ENCODE results near the gene COMT. TPM values are rescaled to one million over a fixed set of nuclear protein-coding genes. Genes with fewer than 3 reads are reported as not detected.
"Not testable (repeated sequence)": the region's sequence is repeated elsewhere in the genome, so short reads cannot be mapped to it uniquely, and the experiment has no call there.

The COMT gene
- total RNA-seq, 2 experiments from 2014 or later: 76.1 to 79.6 TPM

DNA sequence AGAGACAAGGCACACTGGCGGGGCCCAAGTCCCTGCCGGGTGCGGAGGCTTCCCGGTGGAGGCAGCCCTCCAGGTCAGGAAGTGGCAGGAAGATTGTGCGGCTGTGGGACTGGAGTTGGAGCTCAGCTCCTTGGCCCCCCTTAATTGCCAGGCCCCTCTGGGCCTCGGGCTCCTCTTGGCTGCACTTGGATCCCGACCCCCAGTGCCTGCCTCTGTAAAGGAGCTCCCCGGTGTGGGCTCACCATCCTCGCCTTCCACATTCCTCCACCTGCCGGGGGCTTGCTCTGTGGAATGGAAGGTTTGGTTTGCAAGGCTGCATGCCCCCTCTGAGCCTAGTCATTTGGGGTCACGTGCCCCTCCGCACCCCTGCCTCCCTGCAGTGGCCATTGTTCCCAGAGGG is 38.1 kb upstream of the COMT start:
- H3K4me1 Mint-ChIP-seq: no peaks in the 10 kb centered on the region
- H3K9me3 Mint-ChIP-seq: no peaks in the 10 kb centered on the region

DNA sequence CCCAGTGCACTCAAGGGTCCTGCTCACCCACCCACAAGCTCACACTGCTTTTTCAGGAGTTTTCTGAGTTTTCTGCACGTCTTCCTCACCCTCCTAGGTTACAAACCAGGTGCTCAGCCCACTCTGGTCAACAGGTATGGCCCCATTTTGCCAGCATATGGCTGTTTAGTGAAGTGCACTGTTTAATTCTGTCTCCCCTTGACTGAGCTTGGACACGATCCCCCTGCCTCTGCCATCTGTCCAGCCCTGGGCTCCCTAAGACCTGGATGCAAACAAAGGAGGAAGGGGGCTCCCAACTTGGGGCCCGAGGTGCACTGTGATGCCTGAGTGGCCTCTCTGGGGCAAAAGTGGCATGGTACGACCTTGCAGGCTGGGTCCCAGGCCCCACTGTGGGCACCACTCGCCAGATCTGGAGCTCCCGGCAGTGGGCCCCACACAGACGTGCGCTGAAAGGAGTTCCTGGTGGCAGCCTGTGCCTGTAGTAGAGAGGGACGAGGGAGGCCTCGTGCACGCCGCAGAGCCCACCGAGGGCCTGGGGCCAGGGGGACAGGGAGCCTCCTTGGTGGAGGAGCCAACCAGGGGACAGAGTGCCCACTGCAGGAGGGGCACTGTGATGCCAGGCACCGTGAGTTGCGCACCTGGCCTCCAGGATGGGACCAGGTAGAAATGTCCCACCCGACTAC is 37.3 kb upstream of the COMT start:
- Mint-ChIP-seq H3K27ac (no peak overlapping the region), H3K4me1 (no peaks in the 10 kb centered on the region), H3K9me3 (no peaks in the 10 kb centered on the region), H3K27me3 (no peaks in the 10 kb centered on the region), H3K36me3 (peaks cover 2% of the 10 kb centered on the region), H3K4me3 (no peak overlapping the region)
- no peak for DNase-seq

More for the DNA sequence above, 38.1 kb upstream of the COMT start:
- H3K27me3 Mint-ChIP-seq: no peaks in the 10 kb centered on the region
- H3K36me3 Mint-ChIP-seq: peaks cover 2% of the 10 kb centered on the region
- no peak overlapping the region for H3K4me3 Mint-ChIP-seq
- no peak for DNase-seq
- no peak overlapping the region for H3K27ac Mint-ChIP-seq

DNA sequence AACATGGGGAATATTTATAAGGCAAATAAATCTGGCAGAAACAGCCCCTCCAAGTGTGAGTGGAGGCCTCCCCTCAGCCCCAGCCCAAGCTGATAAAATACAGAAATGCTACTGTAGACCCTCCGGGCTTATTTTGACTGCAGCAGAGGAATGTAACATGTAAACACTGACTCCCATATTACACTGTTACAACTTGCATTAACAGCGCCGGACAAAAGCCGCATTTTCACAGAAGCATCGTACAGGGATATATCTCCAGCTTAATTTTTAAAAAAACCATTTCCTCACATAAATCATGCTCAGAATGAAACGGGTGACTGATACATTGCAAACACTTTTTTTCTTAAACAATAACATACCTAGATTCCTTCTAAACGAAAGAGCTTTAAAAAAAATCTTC is 36.6 kb upstream of the COMT start:
- Mint-ChIP-seq H3K9me3 (no peaks in the 10 kb centered on the region), H3K27ac (no peak overlapping the region), H3K4me1 (peaks cover 2% of the 10 kb centered on the region)

DNA sequence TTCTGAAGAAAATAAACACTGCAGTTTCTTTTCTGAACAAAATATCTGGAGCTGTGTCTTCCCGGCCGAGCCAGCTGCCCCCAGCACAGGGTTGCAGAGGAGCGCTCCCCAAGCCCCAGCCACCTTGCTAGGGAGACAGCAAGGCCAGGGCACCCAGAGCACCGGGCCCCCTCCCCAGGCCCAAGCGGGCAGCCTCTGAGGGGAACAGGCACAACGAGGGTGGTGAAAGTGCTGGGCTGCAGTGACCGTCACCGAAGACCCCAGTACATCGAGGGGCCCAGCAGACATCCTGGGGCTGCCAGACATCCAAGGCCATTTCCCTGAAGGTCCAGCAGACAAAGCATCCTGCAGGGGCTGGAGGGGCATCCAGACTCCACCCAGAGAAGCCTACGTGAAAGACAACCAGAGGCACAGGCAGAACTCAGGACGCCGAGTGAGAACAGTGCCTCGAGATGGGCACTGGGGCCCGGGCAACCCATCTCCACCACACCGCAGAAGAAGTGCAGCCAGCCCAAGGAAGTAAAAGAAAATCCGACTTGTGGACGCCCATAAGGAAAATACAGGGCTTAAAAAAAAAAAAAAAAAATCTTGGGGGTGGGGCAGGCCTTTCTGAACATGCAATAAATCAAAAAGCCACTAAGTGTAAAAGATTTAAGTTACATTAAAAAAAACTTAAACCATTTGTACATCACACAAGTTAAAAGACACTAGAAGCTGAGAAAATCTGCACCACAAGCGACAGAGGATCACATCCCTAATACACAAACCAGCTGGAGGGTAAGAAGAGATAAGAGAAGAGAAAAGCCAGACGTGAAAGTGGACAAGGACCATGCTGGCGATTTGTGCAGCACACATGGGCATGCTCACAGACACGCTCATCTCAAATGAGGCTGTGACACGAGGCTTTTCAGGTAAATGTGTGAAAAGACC is 36.0 kb upstream of the COMT start:
- H3K36me3 Mint-ChIP-seq: peaks cover 5% of the 10 kb centered on the region
- H3K4me3 Mint-ChIP-seq: no peak overlapping the region
- H3K27me3 Mint-ChIP-seq: no peaks in the 10 kb centered on the region
- no peak for DNase-seq
- no peak overlapping the region for H3K27ac Mint-ChIP-seq
- H3K4me1 Mint-ChIP-seq: peaks cover 2% of the 10 kb centered on the region
- no peaks in the 10 kb centered on the region for H3K9me3 Mint-ChIP-seq

More for the DNA sequence above, 36.6 kb upstream of the COMT start:
- H3K36me3 Mint-ChIP-seq: peaks cover 5% of the 10 kb centered on the region
- H3K27me3 Mint-ChIP-seq: no peaks in the 10 kb centered on the region
- no peak overlapping the region for H3K4me3 Mint-ChIP-seq
- no peak for DNase-seq

DNA sequence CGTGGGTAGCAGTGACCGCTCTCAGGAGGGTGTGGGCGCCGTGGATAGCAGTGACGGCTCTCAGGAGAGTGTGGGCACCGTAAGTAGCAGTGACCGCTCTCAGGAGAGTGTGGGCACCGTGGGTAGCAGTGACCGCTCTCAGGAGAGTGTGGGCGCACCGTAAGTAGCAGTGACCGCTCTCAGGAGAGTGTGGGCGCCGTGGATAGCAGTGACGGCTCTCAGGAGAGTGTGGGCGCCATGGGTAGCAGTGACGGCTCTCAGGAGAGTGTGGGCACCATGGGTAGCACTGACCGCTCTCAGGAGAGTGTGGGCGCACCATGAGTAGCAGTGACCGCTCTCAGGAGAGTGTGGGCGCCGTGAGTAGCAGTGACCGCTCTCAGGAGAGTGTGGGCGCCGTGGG is 34.7 kb upstream of the COMT start:
- H3K4me3 Mint-ChIP-seq, DNase-seq, H3K9me3 Mint-ChIP-seq, H3K4me1 Mint-ChIP-seq, H3K36me3 Mint-ChIP-seq, H3K27me3 Mint-ChIP-seq, H3K27ac Mint-ChIP-seq: not testable (repeated sequence)

DNA sequence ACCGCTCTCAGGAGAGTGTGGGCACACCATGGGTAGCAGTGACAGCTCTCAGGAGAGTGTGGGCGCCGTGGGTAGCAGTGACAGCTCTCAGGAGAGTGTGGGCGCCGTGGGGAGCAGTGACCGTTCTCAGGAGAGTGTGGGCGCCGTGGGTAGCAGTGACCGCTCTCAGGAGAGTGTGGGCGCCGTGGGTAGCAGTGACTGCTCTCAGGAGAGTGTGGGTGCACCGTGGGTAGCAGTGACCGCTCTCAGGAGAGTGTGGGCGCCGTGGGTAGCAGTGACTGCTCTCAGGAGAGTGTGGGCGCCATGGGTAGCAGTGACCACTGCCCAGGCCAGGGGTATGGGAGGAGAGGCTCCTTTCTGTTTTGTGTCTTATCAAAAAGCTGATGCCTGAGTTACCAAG is 33.7 kb upstream of the COMT start:
- not testable (repeated sequence) for H3K27me3 Mint-ChIP-seq, H3K27ac Mint-ChIP-seq, H3K36me3 Mint-ChIP-seq, H3K4me3 Mint-ChIP-seq, DNase-seq, H3K4me1 Mint-ChIP-seq, H3K9me3 Mint-ChIP-seq

DNA sequence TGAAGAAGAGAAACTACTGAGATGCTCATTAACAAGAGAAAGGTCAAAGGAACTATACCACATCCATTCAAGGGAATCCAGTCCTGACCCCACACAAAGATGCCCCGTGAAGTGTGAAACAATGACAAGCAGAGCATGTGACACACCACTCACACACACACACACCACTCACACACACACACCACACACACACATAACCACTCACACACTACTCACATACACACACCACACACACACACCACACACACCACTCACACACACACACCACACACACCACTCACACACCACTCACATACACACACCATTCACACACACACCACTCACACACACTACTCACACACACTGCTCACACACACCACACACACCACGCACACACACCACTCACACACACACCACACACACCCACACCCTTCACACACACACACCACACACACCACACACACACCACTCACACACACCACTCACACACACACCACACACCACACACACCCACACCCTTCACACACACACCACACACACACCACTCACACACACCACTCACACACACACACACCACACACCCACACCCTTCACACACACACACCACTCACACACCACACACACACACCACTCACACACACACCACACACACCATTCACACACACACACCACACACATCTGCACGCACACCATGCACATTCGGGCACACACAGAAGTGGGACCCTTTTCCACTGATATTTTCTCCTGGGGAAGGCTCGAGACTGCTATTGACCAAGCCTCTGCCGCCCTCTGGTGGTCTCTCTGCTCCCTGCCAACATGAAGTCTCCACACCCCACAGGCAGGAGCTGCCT is 32.0 kb upstream of the COMT start:
- Mint-ChIP-seq H3K4me3 (no peak overlapping the region), H3K9me3 (no peaks in the 10 kb centered on the region)

DNA sequence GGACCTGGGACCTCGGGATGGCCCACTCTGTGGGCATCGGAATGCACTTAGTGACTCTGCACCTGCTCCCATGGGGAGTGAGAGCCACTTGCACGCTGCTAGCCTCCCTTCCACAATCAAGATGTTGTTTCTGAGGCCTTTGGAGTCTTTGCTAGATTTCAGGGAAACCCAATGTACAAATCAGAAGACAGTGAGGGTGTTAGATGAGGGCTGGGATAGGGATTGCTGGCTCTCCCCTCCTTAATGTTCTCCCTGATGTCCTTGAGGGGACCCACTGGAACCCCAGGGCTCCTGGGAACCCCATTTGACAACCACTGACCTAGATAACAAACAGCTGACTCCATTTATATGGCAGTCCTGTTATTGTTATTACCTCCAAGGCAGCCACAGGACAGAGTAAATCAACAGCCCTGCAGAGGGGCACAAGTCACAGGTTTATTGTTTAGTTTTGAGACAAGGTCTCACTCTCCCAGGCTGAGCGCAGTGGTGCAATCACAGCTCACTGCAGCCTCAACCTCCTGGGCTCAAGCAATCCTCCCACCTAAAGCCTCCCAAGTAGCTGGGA is 31.3 kb upstream of the COMT start:
- DNase-seq: no peak
- H3K27me3 Mint-ChIP-seq: no peaks in the 10 kb centered on the region
- no peaks in the 10 kb centered on the region for H3K9me3 Mint-ChIP-seq
- H3K36me3 Mint-ChIP-seq: peaks cover 26% of the 10 kb centered on the region
- H3K4me1 Mint-ChIP-seq: peaks cover 2% of the 10 kb centered on the region
- H3K27ac Mint-ChIP-seq: no peak overlapping the region
- H3K4me3 Mint-ChIP-seq: no peak overlapping the region

More for the DNA sequence above, 32.0 kb upstream of the COMT start:
- Mint-ChIP-seq H3K36me3 (peaks cover 21% of the 10 kb centered on the region), H3K27ac (peak overlapping the region; percentile 10), H3K4me1 (peaks cover 2% of the 10 kb centered on the region), H3K27me3 (no peaks in the 10 kb centered on the region)
- DNase-seq: peak; percentile 75

DNA sequence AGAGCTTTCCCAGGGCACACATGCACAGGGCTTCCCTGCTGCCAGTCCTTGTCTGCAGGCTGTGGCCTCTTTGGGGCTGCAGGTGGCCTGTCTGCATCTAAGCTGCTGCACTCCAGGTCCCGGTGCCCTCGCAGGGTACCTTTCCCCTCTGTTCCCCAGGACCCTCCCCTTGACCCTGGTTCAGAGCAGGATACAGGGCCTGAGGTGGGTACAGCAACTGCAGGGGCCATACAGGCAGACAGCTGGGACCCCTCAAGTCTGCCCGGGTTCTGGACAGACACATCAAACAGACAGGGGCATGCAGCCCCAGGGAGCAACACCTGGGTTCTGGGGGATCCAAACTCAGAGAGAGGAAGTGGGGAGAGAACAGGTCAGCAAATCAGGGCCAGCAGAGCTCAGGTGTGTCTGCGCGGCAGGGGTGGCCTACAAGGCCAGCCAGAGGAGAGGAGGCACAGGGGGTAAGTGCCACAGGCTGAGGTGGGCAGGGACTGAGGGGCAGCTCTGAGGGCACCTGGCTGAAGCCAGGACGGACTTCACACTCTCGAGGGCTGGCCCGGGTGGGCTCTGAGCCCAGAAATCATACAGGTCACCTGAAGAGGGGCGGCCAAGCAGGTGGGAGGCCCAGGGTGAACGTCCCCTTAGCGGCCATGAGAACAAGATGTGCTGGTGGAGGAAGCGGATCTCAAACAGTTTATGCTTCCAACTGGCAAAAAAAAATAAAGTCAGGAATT is 29.9 kb upstream of the COMT start:
- no peak for DNase-seq
- Mint-ChIP-seq H3K27me3 (no peaks in the 10 kb centered on the region), H3K4me3 (no peak overlapping the region), H3K27ac (no peak overlapping the region), H3K9me3 (no peaks in the 10 kb centered on the region), H3K4me1 (peaks cover 2% of the 10 kb centered on the region), H3K36me3 (peaks cover 26% of the 10 kb centered on the region)

DNA sequence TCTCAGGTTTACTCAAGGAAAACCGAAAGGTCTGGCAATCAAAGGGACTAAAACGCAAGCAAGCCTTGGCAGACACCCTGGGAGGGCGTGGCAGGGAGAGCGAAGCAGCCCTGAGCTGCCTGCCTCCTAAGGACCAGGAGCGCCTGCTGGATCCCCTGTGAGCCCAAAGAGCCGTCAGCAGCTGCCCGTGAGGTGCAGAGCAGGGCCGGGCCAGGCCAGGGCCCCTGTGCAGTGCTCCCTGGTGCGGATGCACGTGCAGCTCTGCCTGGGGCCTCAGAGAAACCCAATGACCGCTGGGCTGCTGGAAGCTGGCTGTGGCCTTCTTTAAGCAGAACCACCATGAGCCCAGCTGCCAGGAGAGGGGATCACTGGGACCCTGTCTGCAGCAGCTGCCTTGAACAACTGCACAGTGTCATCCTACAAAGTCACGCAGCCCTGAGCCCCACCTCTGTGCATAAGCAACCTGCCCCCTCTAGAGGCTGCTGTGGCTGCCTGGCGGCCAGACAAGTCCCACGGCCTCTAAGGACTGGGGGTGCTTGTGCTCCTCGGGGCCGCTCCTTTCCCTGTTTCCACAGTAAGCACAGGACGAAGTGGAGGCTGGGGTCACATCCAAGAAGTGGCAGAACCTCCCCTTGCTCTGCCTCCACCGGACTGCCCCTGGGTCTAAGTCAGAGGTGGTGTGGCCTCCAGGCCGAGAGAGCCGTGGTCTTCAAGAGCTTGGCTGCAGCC is 29.1 kb upstream of the COMT start:
- peaks cover 26% of the 10 kb centered on the region for H3K36me3 Mint-ChIP-seq
- H3K4me1 Mint-ChIP-seq: peaks cover 2% of the 10 kb centered on the region
- no peak overlapping the region for H3K27ac Mint-ChIP-seq
- no peaks in the 10 kb centered on the region for H3K27me3 Mint-ChIP-seq
- no peaks in the 10 kb centered on the region for H3K9me3 Mint-ChIP-seq
- DNase-seq: no peak
- no peak overlapping the region for H3K4me3 Mint-ChIP-seq

DNA sequence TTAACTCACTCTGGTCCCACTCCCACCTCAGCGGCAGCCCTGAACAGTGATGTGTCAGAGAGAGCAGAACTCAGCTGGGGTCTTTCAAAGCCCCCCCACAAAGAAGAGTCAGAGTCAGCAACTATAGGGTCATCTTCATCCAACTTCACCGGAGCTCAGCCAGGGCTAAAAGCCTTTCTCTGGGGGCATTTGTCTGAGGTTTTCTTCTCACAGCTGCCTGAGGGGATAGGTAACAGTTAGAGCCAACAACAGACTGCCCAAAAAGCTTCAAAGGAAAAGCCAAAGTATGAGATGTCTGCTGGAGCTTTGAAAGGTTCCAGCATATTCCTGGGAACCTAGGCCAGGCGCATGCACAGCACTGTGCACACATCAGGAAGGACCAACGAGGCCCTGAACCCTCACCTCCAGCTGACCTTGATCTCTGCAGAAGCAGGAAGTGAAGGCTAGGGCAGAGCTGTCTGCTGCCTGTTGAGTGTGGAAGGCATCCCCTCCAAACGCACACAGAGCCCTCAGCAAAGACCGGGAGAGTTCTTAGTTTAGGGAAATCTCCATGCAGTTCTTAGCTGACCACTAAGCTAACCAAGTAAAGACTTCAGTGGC is 28.1 kb upstream of the COMT start:
- no peaks in the 10 kb centered on the region for H3K9me3 Mint-ChIP-seq
- no peak overlapping the region for H3K4me3 Mint-ChIP-seq
- no peak overlapping the region for H3K27ac Mint-ChIP-seq
- DNase-seq: no peak
- peaks cover 24% of the 10 kb centered on the region for H3K36me3 Mint-ChIP-seq
- peaks cover 2% of the 10 kb centered on the region for H3K4me1 Mint-ChIP-seq
- no peaks in the 10 kb centered on the region for H3K27me3 Mint-ChIP-seq

DNA sequence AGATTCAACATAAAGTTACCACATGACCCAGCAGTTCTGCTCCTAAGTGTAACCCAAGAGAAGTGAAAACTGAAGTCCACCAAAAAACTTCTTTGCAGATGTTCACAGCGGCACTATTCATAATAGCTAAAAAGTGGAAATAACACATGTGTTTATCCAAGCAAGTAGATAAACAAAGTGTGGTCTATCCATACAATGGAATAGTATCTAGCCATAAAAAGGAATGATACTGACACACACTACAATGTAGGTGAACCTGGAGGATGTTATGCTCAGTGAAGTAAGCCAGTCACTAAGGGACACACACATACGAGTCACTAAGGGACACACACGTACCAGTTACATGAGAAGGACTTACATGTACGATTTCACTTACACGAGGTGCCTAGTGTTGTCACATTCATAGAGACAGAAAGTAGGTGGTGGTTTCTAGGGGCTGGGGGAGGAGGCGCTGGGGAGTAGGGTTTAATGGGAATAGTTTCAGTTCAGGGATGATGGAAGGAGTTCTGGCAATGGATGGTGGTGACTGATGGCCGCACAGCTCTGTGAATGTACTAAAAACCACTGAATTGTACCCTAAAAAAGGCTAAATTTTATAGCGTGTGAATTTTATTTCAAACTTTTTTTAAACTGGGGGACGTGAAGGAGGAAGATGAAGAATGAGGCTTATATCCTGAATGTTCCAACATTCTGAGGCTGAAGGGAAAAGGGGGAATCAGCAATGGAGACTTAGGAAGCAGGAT is 27.2 kb upstream of the COMT start:
- peaks cover 2% of the 10 kb centered on the region for H3K4me1 Mint-ChIP-seq
- no peak for DNase-seq
- H3K27ac Mint-ChIP-seq: no peak overlapping the region
- no peak overlapping the region for H3K4me3 Mint-ChIP-seq
- peaks cover 24% of the 10 kb centered on the region for H3K36me3 Mint-ChIP-seq
- no peaks in the 10 kb centered on the region for H3K9me3 Mint-ChIP-seq
- no peaks in the 10 kb centered on the region for H3K27me3 Mint-ChIP-seq

Measured in activated naive CD8-positive, alpha-beta T cell treated with anti-CD3 and anti-CD28 coated beads for 36 hours (primary cell).